ENCODE results near the gene TMEM273. TPM values are rescaled to one million over a fixed set of nuclear protein-coding genes. Genes with fewer than 3 reads are reported as not detected.

TMEM273 gene
- total RNA-seq, 1 donor from 2014 or later, result 0.37 TPM

GRCh38 chr10:49144058-49144720, 44.0 kb downstream of the TMEM273 start:
- peaks cover 8% of the 10 kb centered on the region for H3K9me3 Mint-ChIP-seq
- TF ChIP-seq, protein P1, sequence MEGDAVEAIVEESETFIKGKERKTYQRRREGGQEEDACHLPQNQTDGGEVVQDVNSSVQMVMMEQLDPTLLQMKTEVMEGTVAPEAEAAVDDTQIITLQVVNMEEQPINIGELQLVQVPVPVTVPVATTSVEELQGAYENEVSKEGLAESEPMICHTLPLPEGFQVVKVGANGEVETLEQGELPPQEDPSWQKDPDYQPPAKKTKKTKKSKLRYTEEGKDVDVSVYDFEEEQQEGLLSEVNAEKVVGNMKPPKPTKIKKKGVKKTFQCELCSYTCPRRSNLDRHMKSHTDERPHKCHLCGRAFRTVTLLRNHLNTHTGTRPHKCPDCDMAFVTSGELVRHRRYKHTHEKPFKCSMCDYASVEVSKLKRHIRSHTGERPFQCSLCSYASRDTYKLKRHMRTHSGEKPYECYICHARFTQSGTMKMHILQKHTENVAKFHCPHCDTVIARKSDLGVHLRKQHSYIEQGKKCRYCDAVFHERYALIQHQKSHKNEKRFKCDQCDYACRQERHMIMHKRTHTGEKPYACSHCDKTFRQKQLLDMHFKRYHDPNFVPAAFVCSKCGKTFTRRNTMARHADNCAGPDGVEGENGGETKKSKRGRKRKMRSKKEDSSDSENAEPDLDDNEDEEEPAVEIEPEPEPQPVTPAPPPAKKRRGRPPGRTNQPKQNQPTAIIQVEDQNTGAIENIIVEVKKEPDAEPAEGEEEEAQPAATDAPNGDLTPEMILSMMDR (conservative IDR thresholded peaks at IDR 0.05), result no peak
- no peak for DNase-seq (ENCODE audit: low read depth, low spot score)
- peaks cover 4% of the 10 kb centered on the region for H3K36me3 Mint-ChIP-seq (ENCODE audit: low read depth)
- H3K4me1 Mint-ChIP-seq, result no peaks in the 10 kb centered on the region
- H3K27me3 Mint-ChIP-seq (ENCODE audit: low read depth), result peaks cover 5% of the 10 kb centered on the region
- no peak overlapping the region for H3K27ac Mint-ChIP-seq (ENCODE audit: unreplicated experiment)
- no peak overlapping the region for H3K4me3 Mint-ChIP-seq

DNA sequence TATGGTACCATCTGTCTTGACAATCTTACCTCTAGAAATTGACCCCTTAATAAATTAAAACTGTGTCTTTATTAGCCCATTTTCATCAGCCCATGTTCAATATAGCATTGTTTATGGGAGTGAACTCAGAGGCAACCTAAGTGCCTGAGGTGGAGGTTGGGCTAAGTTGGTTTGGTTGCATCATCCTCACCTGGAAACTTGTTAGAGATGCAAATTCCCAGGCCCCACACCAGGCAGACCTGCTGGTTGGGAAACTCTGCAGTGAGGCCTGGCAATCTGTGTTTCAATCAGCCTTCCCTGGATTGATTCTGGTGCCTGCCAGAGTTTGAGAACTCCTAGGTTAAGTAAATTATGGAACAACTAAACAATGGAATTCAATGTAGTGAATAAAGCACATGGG, 44.9 kb downstream of the TMEM273 start:
- H3K4me3 Mint-ChIP-seq, result no peak overlapping the region
- peaks cover 1% of the 10 kb centered on the region for H3K27me3 Mint-ChIP-seq (ENCODE audit: low read depth)
- H3K9me3 Mint-ChIP-seq, result peaks cover 4% of the 10 kb centered on the region
- no peak overlapping the region for H3K27ac Mint-ChIP-seq (ENCODE audit: unreplicated experiment)
- DNase-seq (ENCODE audit: low read depth, low spot score), result no peak
- peaks cover 2% of the 10 kb centered on the region for H3K36me3 Mint-ChIP-seq (ENCODE audit: low read depth)
- no peaks in the 10 kb centered on the region for H3K4me1 Mint-ChIP-seq
- TF ChIP-seq, protein P1 (conservative IDR thresholded peaks at IDR 0.05), result no peak

DNA sequence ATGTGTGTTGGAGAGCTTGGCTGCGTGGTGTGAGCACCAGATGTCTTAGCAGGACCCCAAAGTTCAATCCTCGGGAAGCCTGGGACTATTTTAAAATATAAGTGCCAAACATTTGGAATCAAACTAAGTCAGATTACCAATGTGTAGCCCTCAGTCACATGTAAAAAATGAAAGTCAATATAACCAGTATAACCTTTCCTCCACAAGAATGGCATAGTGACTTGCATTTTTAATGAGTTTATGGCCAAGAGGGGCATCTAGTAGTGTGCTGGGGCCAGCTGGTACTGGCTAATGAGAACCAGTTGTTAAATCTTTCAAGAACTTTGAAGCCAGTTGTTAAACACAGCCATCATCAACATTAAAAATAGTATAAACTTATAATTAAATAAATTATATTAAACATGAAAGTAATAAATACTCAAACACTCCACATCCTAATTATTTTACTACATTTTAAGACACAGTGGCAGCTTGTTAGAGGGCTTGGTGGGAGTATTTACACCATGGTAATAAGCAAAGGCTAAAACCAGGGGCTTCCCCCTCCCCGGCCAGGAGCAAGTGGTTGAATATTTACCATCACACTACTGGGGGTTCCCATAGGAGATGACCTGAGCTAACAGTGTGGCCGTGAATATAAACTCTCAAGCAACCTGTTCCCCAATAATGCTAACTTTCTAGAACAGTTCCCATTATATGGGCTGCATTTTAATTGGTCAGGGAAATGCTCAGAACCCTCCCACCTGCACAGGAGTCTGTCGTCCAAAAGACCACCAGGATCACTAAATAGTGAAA, 46.5 kb downstream of the TMEM273 start:
- TF ChIP-seq, protein P1 (conservative IDR thresholded peaks at IDR 0.05), result no peak
- no peak for DNase-seq (ENCODE audit: low read depth, low spot score)
- no peaks in the 10 kb centered on the region for H3K27me3 Mint-ChIP-seq (ENCODE audit: low read depth)
- H3K36me3 Mint-ChIP-seq (ENCODE audit: low read depth), result no peaks in the 10 kb centered on the region
- H3K4me3 Mint-ChIP-seq, result no peak overlapping the region
- H3K9me3 Mint-ChIP-seq, result peaks cover 5% of the 10 kb centered on the region
- no peaks in the 10 kb centered on the region for H3K4me1 Mint-ChIP-seq
- no peak overlapping the region for H3K27ac Mint-ChIP-seq (ENCODE audit: unreplicated experiment)

DNA sequence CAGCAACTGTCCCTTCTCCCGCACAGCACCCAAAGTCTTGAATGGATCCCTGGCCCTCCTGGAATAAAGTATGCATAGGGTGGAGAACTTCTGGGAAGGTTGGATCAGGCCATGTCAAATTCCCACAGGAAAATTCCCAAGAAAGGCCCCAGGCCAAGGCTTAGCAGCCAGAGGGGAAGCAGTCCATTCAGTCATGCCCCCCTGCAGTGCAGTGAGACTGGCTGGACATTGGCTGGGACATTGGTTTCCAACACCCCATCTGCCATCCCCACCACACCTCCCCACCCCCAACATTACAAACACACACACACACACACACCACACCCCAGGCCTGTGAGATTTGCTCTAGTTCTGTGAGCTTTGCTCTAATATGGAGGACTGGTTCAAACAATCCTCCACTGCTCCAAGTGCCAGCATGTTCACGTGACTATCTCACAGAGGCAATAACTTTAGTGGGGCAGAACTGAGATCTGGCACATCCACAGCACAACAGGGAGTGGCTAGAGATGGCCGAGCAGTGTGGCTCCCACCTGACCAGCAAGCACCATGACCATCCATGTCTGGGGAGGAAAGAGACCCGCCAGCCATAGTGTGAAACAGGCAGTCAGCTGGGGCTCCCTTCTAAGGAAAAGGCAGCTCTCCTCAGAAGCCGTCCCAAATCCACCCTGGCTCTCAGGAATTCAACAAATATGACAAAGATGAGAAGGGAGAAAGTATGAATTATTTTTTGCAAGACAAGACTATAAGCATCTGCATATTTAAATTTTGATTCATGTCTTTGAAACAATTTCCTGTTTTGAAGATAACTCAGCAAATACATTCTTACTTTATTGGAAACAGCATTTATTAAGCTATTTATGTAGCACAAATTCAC, 47.6 kb downstream of the TMEM273 start:
- Mint-ChIP-seq H3K4me1 (peaks cover 3% of the 10 kb centered on the region), H3K9me3 (peaks cover 7% of the 10 kb centered on the region), H3K36me3 (ENCODE audit: low read depth) (no peaks in the 10 kb centered on the region), H3K4me3 (no peak overlapping the region), H3K27me3 (ENCODE audit: low read depth) (no peaks in the 10 kb centered on the region), H3K27ac (ENCODE audit: unreplicated experiment) (peak overlapping the region; percentile 67)
- no peak for DNase-seq (ENCODE audit: low read depth, low spot score)
- TF ChIP-seq, protein P1 (conservative IDR thresholded peaks at IDR 0.05), result no peak

DNA sequence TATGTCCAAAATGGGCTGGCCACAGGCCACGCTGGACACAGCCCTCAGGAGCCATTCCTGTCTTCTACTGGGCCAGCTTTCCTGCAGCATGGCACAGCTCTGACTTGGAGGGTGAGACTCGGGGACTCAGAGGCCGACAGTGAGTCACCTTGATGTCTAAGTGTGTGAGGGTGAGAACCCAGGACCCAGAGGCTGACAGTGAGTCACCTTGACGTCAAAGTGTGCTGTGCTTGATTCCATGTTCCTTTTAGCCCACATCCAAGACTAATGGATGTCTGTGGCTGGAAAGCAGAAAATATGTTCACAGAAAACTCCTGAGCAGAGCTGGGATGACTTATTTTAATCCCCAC, 48.4 kb downstream of the TMEM273 start:
- H3K4me1 Mint-ChIP-seq, result peaks cover 3% of the 10 kb centered on the region
- H3K27me3 Mint-ChIP-seq (ENCODE audit: low read depth), result no peaks in the 10 kb centered on the region
- no peak overlapping the region for H3K4me3 Mint-ChIP-seq
- DNase-seq (ENCODE audit: low read depth, low spot score), result no peak
- TF ChIP-seq, protein P1 (conservative IDR thresholded peaks at IDR 0.05), result no peak
- H3K36me3 Mint-ChIP-seq (ENCODE audit: low read depth), result no peaks in the 10 kb centered on the region
- H3K9me3 Mint-ChIP-seq, result peaks cover 7% of the 10 kb centered on the region
- peak overlapping the region; percentile 67 for H3K27ac Mint-ChIP-seq (ENCODE audit: unreplicated experiment)

Data from neural crest cell (in vitro differentiated cells).